T-cell (primary cell): ENCODE data around the gene PPEF2. TPM values are rescaled to one million over a fixed set of nuclear protein-coding genes. Genes with fewer than 3 reads are reported as not detected.
A peak's percentile ranks its signal among the peaks of the same experiment; 100 is the strongest.
"Not testable (repeated sequence)": the region's sequence is repeated elsewhere in the genome, so short reads cannot be mapped to it uniquely, and the experiment has no call there.

Experiments
- ATAC-seq, 4 experiments: fragments of 200-7000 bp in 3 of 4; fragments of 150-1000 bp in 1 of 4; cut with Tn5 transposase; replicated peaks in 1 of 4; 1 replicate in 3 of 4; 2 replicates in 1 of 4; pipeline ENCODE4 v1.10.0; 2021; ENCODE audit warnings: moderate library complexity in 3 of 4, mild to moderate bottlenecking in 2 of 4, moderate number of reproducible peaks in 1 of 4
- CTCF ChIA-PET, 2 donors: fragments of 300-600 bp; sonication (Branson Sonifier 250); formaldehyde crosslinking; loops; one replicate each; lab custom pipeline; 2022; ENCODE audit warnings: antibody characterized with exemption in 2 of 2; lab: Charles Lee
- POLR2A ChIA-PET, 2 donors: fragments of 300-600 bp; sonication (Branson Sonifier 250); formaldehyde crosslinking; loops; one replicate each; lab custom pipeline; 2022; ENCODE audit warnings: antibody characterized with exemption in 2 of 2; lab: Charles Lee
- DNase-seq, 35 experiments: peaks; one replicate each; pipeline versions ENCODE4 v3.0.0 to v3.0.0-alpha.2; 2013 to 2023
- H3K27ac ChIP-seq: one replicate; pipeline ENCODE4 v1.5.1; 2013; ENCODE audit warnings: low read length
- H3K27me3 ChIP-seq, 2 experiments: replicated peaks in 1 of 2; 1 replicate in 1 of 2; 2 replicates in 1 of 2; pipeline versions ENCODE4 v1.6.1 to v1.7.0; 2013; ENCODE audit warnings: low read length in 1 of 2, mixed read lengths in 1 of 2; ENCODE audit not compliant: control insufficient read depth in 2 of 2, insufficient read depth in 2 of 2; ENCODE audit errors: extremely low read depth in 1 of 2
- H3K36me3 ChIP-seq, 2 donors: 1 replicate in 1 of 2; 2 replicates in 1 of 2; pipeline versions ENCODE4 v1.6.1 to v1.7.0; 2013; ENCODE audit warnings: low read length in 1 of 2; ENCODE audit not compliant: control insufficient read depth in 2 of 2, insufficient read depth in 1 of 2; ENCODE audit errors: extremely low read depth in 1 of 2
- H3K4me1 ChIP-seq, 2 experiments: 1 replicate in 1 of 2; 2 replicates in 1 of 2; pipeline versions ENCODE4 v1.6.1 to v1.7.0; 2013; ENCODE audit warnings: low read length in 2 of 2, mixed read lengths in 1 of 2; ENCODE audit not compliant: insufficient read depth in 2 of 2, control insufficient read depth in 1 of 2; ENCODE audit errors: extremely low read depth in 1 of 2
- H3K4me3 ChIP-seq, 2 donors: 1 replicate in 1 of 2; 2 replicates in 1 of 2; pipeline versions ENCODE4 v1.5.1 to v1.7.0; 2013; ENCODE audit warnings: mild to moderate bottlenecking in 2 of 2, low read length in 1 of 2, moderate library complexity in 1 of 2; ENCODE audit not compliant: control insufficient read depth in 1 of 2; ENCODE audit errors: extremely low read depth in 1 of 2
- H3K9me3 ChIP-seq: 2 replicates; pipeline ENCODE4 v1.7.0; 2013
- H3K27ac Mint-ChIP-seq, 2 donors: one replicate each; pipeline ENCODE4 v1.8.0; 2020 to 2021; ENCODE audit warnings: mild to moderate bottlenecking in 2 of 2, mixed read lengths in 2 of 2
- H3K27me3 Mint-ChIP-seq, 2 donors: one replicate each; pipeline ENCODE4 v1.8.0; 2021 to 2022; ENCODE audit warnings: mixed read lengths in 2 of 2
- H3K36me3 Mint-ChIP-seq: one replicate; pipeline ENCODE4 v1.8.0; 2021; ENCODE audit warnings: mixed read lengths
- H3K4me1 Mint-ChIP-seq, 3 donors: one replicate each; pipeline ENCODE4 v1.8.0; 2020 to 2022; ENCODE audit warnings: mixed read lengths in 3 of 3, mild to moderate bottlenecking in 1 of 3
- H3K4me3 Mint-ChIP-seq, 3 donors: one replicate each; pipeline ENCODE4 v1.8.0; 2020 to 2022; ENCODE audit warnings: mild to moderate bottlenecking in 3 of 3, mixed read lengths in 3 of 3, moderate library complexity in 3 of 3
- H3K9me3 Mint-ChIP-seq, 3 donors: one replicate each; pipeline ENCODE4 v1.8.0; 2020 to 2022; ENCODE audit warnings: mixed read lengths in 3 of 3
- WGBS: methylation state at CpG from one replicate; pipeline ENCODE4 v1.1.5; 2013; ENCODE audit warnings: missing lambda C conversion rate; ENCODE audit not compliant: insufficient coverage; 5-methylcytosine and 5-hydroxymethylcytosine counted together
- total RNA-seq, 35 experiments: library from RNA in 6 of 35; stranded (reverse) in 6 of 35; fragments of 120-200 nt in 1 of 35; gene quantifications; one replicate each; pipeline versions ENCODE4 v1.2.1 to v1.2.4 and lab custom pipeline; 2013 to 2026

Gene PPEF2
- total RNA-seq, 5 donors from 2014 or later (not counting 1 experiment from before 2014, with no cell fraction given), result 0.25 to 1.1 (median 0.50) TPM

- CTCF ChIA-PET, result interaction anchor here (0.6 to 1.7 kb wide), 4 partner anchors 206 to 1053 kb away, joined by 3 to 7 read pairs (median 4); no protein-coding TSS in a partner anchor
- Histone ChIP-seq H3K9me3 (no peaks in the 10 kb centered on the region), H3K27me3 (peaks cover 0 to 4% of the 10 kb centered on the region in 2 experiments), H3K4me1 (peaks cover 0 to 4% of the 10 kb centered on the region in 2 experiments), H3K4me3 (no peak overlapping the region), H3K36me3 (no peaks in the 10 kb centered on the region), H3K27ac (no peak overlapping the region)
- no peaks in the 10 kb centered on the region for H3K36me3 Mint-ChIP-seq
- WGBS, result no CpG with 5 or more reads among the region's 4 CpGs
- H3K27me3 Mint-ChIP-seq, result peaks cover 4 to 13% of the 10 kb centered on the region in 2 donors
- no peak for ATAC-seq
- POLR2A ChIA-PET, result no interaction called here
- H3K9me3 Mint-ChIP-seq, result no peaks in the 10 kb centered on the region
- no peak overlapping the region for H3K4me3 Mint-ChIP-seq
- DNase-seq, result no peak
- H3K27ac Mint-ChIP-seq, result no peak overlapping the region
- H3K4me1 Mint-ChIP-seq, result no peaks in the 10 kb centered on the region
These were observed 53.4 kb downstream of the PPEF2 start for GRCh38 chr4:75848891-75849290.

- H3K4me3 ChIP-seq, H3K4me1 Mint-ChIP-seq, H3K36me3 ChIP-seq, H3K9me3 ChIP-seq, H3K27me3 ChIP-seq, H3K9me3 Mint-ChIP-seq, H3K27ac ChIP-seq, H3K36me3 Mint-ChIP-seq, H3K27ac Mint-ChIP-seq, H3K4me3 Mint-ChIP-seq, H3K4me1 ChIP-seq, POLR2A ChIA-PET: not testable (repeated sequence)
- DNase-seq, result peak in 16 of 35 experiments; percentile 1 to 79 (median 3)
- WGBS, result 60% methylated on average over 2 of the region's 14 CpGs
- ATAC-seq, result peak in 3 of 4 experiments; percentile 67 to 70 (median 69)
- CTCF ChIA-PET, result interaction anchor here (0.6 to 1.7 kb wide), 17 partner anchors 25 to 1052 kb away, joined by 3 to 8 read pairs (median 4); no protein-coding TSS in a partner anchor
- H3K27me3 Mint-ChIP-seq, result peaks cover 4 to 11% of the 10 kb centered on the region in 2 donors
These were observed 54.0 kb downstream of the PPEF2 start for GRCh38 chr4:75848171-75848760.

- no CpG with 5 or more reads among the region's 2 CpGs for WGBS
- peaks cover 0 to 4% of the 10 kb centered on the region in 2 experiments for H3K4me1 ChIP-seq
- H3K36me3 ChIP-seq, result no peaks in the 10 kb centered on the region
- Mint-ChIP-seq H3K36me3 (no peaks in the 10 kb centered on the region), H3K4me3 (no peak overlapping the region), H3K4me1 (no peaks in the 10 kb centered on the region), H3K27me3 (peaks cover 0 to 4% of the 10 kb centered on the region in 2 donors), H3K9me3 (no peaks in the 10 kb centered on the region), H3K27ac (no peak overlapping the region)
- DNase-seq (no peak), ATAC-seq (no peak)
- no peak overlapping the region for H3K4me3 ChIP-seq
- H3K27me3 ChIP-seq, result peaks cover 0 to 4% of the 10 kb centered on the region in 2 experiments
- POLR2A ChIA-PET, result no interaction called here
- H3K9me3 ChIP-seq, result no peaks in the 10 kb centered on the region
- CTCF ChIA-PET, result interaction anchor here (0.7 to 1.6 kb wide), 3 partner anchors 262 to 1760 kb away, joined by 3 to 5 read pairs (median 3); no protein-coding TSS in a partner anchor
- H3K27ac ChIP-seq, result no peak overlapping the region
These were observed 56.3 kb downstream of the PPEF2 start for GRCh38 chr4:75845992-75846391.

GRCh38 chr4:75844151-75844662 lies 58.0 kb downstream of the PPEF2 start:
- peaks cover 0 to 4% of the 10 kb centered on the region in 2 experiments for H3K27me3 ChIP-seq
- no peaks in the 10 kb centered on the region for H3K36me3 ChIP-seq
- Mint-ChIP-seq H3K4me1 (no peaks in the 10 kb centered on the region), H3K4me3 (no peak overlapping the region), H3K36me3 (no peaks in the 10 kb centered on the region), H3K27ac (no peak overlapping the region), H3K9me3 (no peaks in the 10 kb centered on the region), H3K27me3 (no peaks in the 10 kb centered on the region)
- CTCF ChIA-PET, result no interaction called here
- no peak for DNase-seq
- H3K4me3 ChIP-seq, result no peak overlapping the region
- peaks cover 0 to 4% of the 10 kb centered on the region in 2 experiments for H3K4me1 ChIP-seq
- POLR2A ChIA-PET, result interaction anchor here in 1 of 2 donors (0.6 kb wide), 1 partner anchor 99 kb away, joined by 3 read pairs; no protein-coding TSS in a partner anchor
- H3K9me3 ChIP-seq, result no peaks in the 10 kb centered on the region
- no peak for ATAC-seq
- H3K27ac ChIP-seq, result no peak overlapping the region
- 100% methylated on average over 1 of the region's 3 CpGs for WGBS

GRCh38 chr4:75843596-75843995 lies 58.7 kb downstream of the PPEF2 start:
- no peaks in the 10 kb centered on the region for H3K9me3 Mint-ChIP-seq
- Histone ChIP-seq H3K36me3 (no peaks in the 10 kb centered on the region), H3K9me3 (no peaks in the 10 kb centered on the region), H3K4me1 (peaks cover 0 to 4% of the 10 kb centered on the region in 2 experiments), H3K27me3 (peaks cover 0 to 3% of the 10 kb centered on the region in 2 experiments), H3K4me3 (no peak overlapping the region), H3K27ac (no peak overlapping the region)
- H3K27ac Mint-ChIP-seq, result no peak overlapping the region
- ATAC-seq, result no peak
- H3K4me1 Mint-ChIP-seq, result no peaks in the 10 kb centered on the region
- no peaks in the 10 kb centered on the region for H3K36me3 Mint-ChIP-seq
- H3K4me3 Mint-ChIP-seq, result no peak overlapping the region
- WGBS, result 97% methylated on average over 3 of the region's 4 CpGs
- no peaks in the 10 kb centered on the region for H3K27me3 Mint-ChIP-seq
- ChIA-PET CTCF (interaction anchor here in 1 of 2 donors (0.6 kb wide), 1 partner anchor 1507 kb away, joined by 3 read pairs; no protein-coding TSS in a partner anchor), POLR2A (no interaction called here)
- DNase-seq, result no peak

- ChIA-PET CTCF (no interaction called here), POLR2A (no interaction called here)
- no peak overlapping the region for H3K27ac Mint-ChIP-seq
- H3K4me3 ChIP-seq, result no peak overlapping the region
- H3K9me3 ChIP-seq, result no peaks in the 10 kb centered on the region
- H3K4me1 Mint-ChIP-seq, result no peaks in the 10 kb centered on the region
- no peaks in the 10 kb centered on the region for H3K36me3 ChIP-seq
- H3K9me3 Mint-ChIP-seq, result no peaks in the 10 kb centered on the region
- DNase-seq (no peak), ATAC-seq (no peak)
- no peaks in the 10 kb centered on the region for H3K36me3 Mint-ChIP-seq
- H3K4me3 Mint-ChIP-seq, result no peak overlapping the region
- no CpG with 5 or more reads among the region's 8 CpGs for WGBS
- no peaks in the 10 kb centered on the region for H3K27me3 ChIP-seq
- H3K27ac ChIP-seq, result no peak overlapping the region
- H3K27me3 Mint-ChIP-seq, result no peaks in the 10 kb centered on the region
- no peaks in the 10 kb centered on the region for H3K4me1 ChIP-seq
These were observed 60.4 kb downstream of the PPEF2 start for GRCh38 chr4:75841641-75842520.
